ENCODE measurements around the gene OR5T1. TPM values are rescaled to one million over a fixed set of nuclear protein-coding genes. Genes with fewer than 3 reads are reported as not detected.

The OR5T1 gene
- total RNA-seq: not detected
- long read RNA-seq: 0 reads

DNA sequence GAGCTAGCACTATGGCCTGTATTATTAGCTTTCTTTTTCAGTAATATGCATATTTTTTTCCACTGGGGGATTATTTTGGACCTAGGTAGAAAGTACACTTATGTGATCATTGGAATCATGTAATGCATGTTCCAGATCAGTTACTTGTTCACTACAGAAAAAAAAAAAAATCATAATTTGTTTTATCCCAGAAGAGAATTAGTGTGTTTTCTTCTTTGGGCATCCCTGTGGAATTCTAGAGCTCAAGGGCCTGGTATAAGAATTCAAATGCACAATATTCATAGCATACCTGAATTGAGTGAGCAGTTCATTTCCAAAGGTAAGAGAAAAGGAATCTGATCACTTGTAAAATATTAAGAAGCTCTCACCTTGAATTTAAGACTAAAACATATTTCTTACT lies at the start of gene OR5T1:
OR5T1 (plus strand) TSS at position 301 of the 400 bp plus-strand sequence. CDS start 1,485 bp downstream, outside the sequence.
- no peak for DNase-seq

DNA sequence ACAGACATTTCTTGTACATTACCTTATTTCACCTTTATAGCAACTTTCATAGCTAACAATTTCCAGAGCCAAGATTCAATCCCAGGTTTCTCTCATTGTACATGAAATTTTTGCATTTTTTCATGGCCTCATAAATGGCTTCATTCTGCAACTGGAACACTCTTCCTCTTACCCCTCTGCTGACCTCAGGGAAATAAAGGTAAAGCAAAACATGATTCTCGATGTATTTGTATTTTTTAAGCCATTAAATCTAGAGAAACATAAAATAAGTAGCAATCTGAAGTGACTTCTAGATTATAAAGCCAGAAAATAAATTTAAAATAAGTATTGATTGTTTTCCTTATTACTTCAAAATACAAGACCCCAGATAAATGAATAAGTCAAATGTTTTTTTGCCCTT lies 39.8 kb upstream of the OR5T1 start, which contains the start of gene OR5T2:
OR5T2 (minus strand) TSS at position 101 of the 400 bp plus-strand sequence. CDS start 1,193 bp downstream, outside the sequence.
- intact Hi-C loops (cut with DNase I): no loop called here
- no peak for DNase-seq
- ATAC-seq: no peak

More for the DNA sequence above, at the start of gene OR5T1:
- intact Hi-C loops (cut with DNase I): no loop called here
- ATAC-seq: no peak

DNA sequence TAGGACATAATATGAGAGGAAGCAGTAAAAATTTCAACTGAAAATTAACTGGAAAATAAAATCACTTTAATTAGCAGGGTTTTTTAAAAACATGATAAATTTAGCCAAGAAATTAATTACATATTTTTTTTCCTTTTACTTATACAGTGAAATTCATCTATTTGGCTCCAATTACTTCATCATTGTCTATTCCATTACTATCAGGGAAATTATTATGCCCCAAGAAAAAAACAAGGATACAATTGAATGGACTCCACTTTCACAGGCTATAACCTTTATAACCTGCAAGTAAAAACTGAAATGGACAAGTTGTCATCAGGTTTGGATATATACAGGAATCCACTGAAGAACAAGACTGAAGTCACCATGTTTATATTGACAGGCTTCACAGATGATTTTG lies 22.0 kb upstream of the OR5T1 start, which contains the start of gene OR5T3:
OR5T3 (plus strand) TSS at position 301 of the 400 bp plus-strand sequence; CDS start at position 301, 0 bp downstream.
- DNase-seq (no peak), ATAC-seq (no peak)
- intact Hi-C loops (cut with DNase I): no loop called here

DNA sequence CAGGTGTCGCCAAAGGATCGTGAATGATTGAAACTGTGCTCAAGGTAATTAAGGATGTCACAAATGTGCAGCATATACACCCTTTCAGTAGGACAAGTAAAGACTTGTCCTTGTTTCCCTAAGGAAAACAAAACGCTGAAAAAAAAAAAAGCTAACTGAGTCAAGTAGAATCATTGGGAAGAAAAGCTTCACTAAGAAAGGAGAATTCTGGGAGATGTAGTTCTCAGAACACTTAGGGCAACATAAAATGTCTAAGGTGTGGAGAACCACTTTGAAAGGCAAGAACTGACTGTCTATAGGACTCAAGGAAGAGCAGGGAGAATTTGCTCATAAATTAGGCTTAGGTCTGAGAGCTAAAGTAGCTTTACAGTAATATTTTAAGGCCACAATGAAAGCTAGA lies 2.9 kb upstream of the OR5T1 start:
- intact Hi-C loops (cut with DNase I): no loop called here
- no peak for DNase-seq
- no peak for ATAC-seq

DNA sequence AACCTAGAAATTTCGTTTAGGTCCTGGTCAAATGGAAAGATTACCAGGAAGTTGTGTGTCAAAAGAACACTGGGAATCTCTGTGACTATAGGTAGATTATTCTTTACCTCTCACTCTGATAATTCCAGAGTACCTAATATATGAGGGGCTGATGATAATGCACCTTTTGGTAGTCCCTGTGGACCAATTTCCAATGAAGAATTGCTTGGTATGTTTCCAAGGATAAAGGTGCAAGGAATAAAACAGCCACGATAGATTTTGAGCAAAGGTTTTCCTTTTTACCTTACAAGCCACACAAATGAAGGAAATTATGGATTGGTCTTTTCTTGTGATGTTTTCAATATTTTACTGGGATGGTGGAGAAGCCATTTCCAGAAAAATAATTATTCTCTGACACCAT lies 18.2 kb downstream of the OR5T1 start, which contains the start of gene OR8H1:
OR8H1 (minus strand) TSS at position 101 of the 400 bp plus-strand sequence. CDS start 1,192 bp downstream, outside the sequence.
- ATAC-seq: no peak
- intact Hi-C loops (cut with DNase I): no loop called here
- DNase-seq: no peak

DNA sequence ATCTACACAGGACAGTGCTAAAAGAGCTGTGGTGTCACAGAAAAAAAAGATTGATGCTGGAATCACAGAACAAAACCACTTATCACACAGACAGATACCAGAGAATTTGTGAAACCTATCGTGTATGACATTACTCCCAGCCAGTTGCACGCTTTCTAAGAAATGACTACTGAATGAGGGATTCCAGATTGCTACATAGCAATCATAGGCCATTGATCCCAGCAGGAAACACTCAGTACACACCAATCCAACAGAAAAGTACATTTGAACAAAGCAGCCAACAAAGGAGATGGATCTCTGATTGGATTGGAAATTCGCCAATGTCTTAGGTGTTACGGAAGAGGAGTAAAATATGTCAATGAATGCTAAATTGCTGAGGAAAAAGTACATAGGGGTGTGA lies 22.9 kb downstream of the OR5T1 start:
- intact Hi-C loops (cut with DNase I): no loop called here
- no peak for DNase-seq
- no peak for ATAC-seq

DNA sequence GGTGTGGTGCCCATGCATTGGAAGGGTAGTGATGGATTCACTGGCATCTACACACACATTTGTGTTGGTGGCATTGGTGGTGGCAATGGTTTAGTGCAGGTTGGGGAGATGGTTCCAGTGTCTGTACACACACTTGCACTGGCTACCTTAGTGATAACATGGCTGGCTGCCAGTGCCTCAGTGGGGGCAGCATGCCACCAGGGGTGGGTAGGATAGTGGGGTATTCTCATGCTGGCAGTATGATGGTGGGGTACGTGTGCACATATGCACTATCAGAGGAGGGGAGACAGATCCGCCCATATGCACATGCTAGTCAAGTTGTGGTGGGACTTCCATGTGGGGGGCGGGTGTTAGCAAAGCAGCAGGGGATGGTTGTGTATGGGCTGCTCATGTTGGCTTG lies 33.9 kb downstream of the OR5T1 start:
- intact Hi-C loops (cut with DNase I): no loop called here
- ATAC-seq: no peak
- no peak for DNase-seq

DNA sequence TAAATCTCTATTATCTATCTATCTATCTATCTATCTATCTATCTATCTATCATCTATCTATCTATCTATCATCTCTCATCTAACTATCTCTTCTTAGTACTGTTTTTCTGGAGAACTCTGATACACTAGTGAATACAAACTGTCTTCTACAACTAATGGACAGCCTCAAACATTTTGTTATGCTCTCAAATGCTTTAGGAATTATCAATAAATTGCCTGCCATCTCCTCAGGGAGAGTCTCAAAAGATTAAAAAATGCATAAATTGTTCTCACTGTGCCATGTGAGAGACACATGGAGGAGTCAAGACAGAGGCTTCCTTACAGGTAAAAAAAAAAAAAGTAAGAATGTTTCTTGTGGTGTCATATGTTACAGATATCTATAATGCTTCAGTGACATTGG lies 40.9 kb downstream of the OR5T1 start, which contains the start of gene OR8K3:
OR8K3 (plus strand) TSS at position 301 of the 400 bp plus-strand sequence. CDS start 3,163 bp downstream, outside the sequence.
- ATAC-seq (no peak), DNase-seq (no peak)
- intact Hi-C loops (cut with DNase I): no loop called here

Other genes starting within 250 kb of the OR5T1 start
- not detected for gene OR5AS1, start 246.5 kb upstream of the OR5T1 start, total RNA-seq
- gene OR8I2, start 180.8 kb upstream of the OR5T1 start, total RNA-seq: not detected
- gene OR8H2, start 170.5 kb upstream of the OR5T1 start, total RNA-seq: not detected
- not detected for gene OR8H3, start 151.8 kb upstream of the OR5T1 start, total RNA-seq
- gene OR8J3, start 134.0 kb upstream of the OR5T1 start, total RNA-seq: not detected
- gene OR8K5, start 113.8 kb upstream of the OR5T1 start, total RNA-seq: not detected
- not detected for gene OR5J2, start 97.5 kb upstream of the OR5T1 start, total RNA-seq
- gene OR5T2, start 39.9 kb upstream of the OR5T1 start, total RNA-seq: not detected
- not detected for gene OR5T3, start 21.9 kb upstream of the OR5T1 start, total RNA-seq
- not detected for gene OR8H1, start 18.1 kb downstream of the OR5T1 start, total RNA-seq
- not detected for gene OR8K3, start 41.0 kb downstream of the OR5T1 start, total RNA-seq
- gene OR8K1, start 71.9 kb downstream of the OR5T1 start, total RNA-seq: not detected
- not detected for gene OR8J1, start 80.1 kb downstream of the OR5T1 start, total RNA-seq
- gene OR8U1, start 101.5 kb downstream of the OR5T1 start, total RNA-seq: not detected
- gene OR5AL1, start 138.5 kb downstream of the OR5T1 start, total RNA-seq: not detected
- not detected for gene OR5M3, start 199.2 kb downstream of the OR5T1 start, total RNA-seq
- not detected for gene OR5M8, start 217.2 kb downstream of the OR5T1 start, total RNA-seq